Esophagus squamous epithelium (tissue), 5 donors: Measurements from ENCODE around the gene RECK. TPM values are rescaled to one million over a fixed set of nuclear protein-coding genes. Genes with fewer than 3 reads are reported as not detected.
A peak's percentile ranks its signal among the peaks of the same experiment; 100 is the strongest.
"Not testable (repeated sequence)": the region's sequence is repeated elsewhere in the genome, so short reads cannot be mapped to it uniquely, and the experiment has no call there.

Experiments
- DNase-seq: peaks from one replicate; lab custom pipeline; 2025; lab: John Stamatoyannopoulos, UW
- H3K27ac ChIP-seq, 4 donors: fragments of 200-600 bp; sonication (generic); one replicate each; pipeline ENCODE4 v1.5.1; 2016 to 2019; ENCODE audit warnings: mild to moderate bottlenecking in 1 of 4
- H3K27me3 ChIP-seq, 4 donors: fragments of 200-600 bp; sonication (generic); 1 replicate in 3 of 4; 2 replicates in 1 of 4; pipeline versions ENCODE4 v1.5.1 to v1.6.0; 2017 to 2021; ENCODE audit warnings: antibody characterized with exemption in 1 of 4
- H3K36me3 ChIP-seq, 3 donors: fragments of 200-600 bp; sonication (generic); one replicate each; pipeline ENCODE4 v1.5.1; 2016 to 2019
- H3K4me1 ChIP-seq, 3 donors: fragments of 200-600 bp; sonication (generic); one replicate each; pipeline ENCODE4 v1.5.1; 2017 to 2019
- H3K4me3 ChIP-seq, 4 donors: fragments of 200-600 bp; sonication (generic); 1 replicate in 3 of 4; 2 replicates in 1 of 4; pipeline ENCODE4 v1.5.1; 2016 to 2019; ENCODE audit warnings: mild to moderate bottlenecking in 2 of 4, moderate library complexity in 1 of 4
- H3K9me3 ChIP-seq, 3 donors: fragments of 200-600 bp; sonication (generic); one replicate each; pipeline ENCODE4 v1.5.1; 2016 to 2019
- CTCF ChIP-seq, 6 experiments: fragments of 450-650 bp in 4 of 6; fragments of 200-600 bp in 2 of 6; sonication (generic) in 2 of 6; IDR thresholded peaks; one replicate each; pipeline ENCODE4 v1.5.1; 2016 to 2019; ENCODE audit warnings: antibody characterized with exemption in 6 of 6, mild to moderate bottlenecking in 4 of 6, moderate library complexity in 4 of 6
- POLR2A ChIP-seq, 4 donors: fragments of 450-650 bp; IDR thresholded peaks; one replicate each; pipeline ENCODE4 v1.6.1; 2017; ENCODE audit warnings: antibody characterized with exemption in 4 of 4, mild to moderate bottlenecking in 4 of 4, moderate library complexity in 3 of 4
- WGBS, 2 donors: methylation state at CpG; one replicate each; pipeline ENCODE4 v1.1.5; 2018; 5-methylcytosine and 5-hydroxymethylcytosine counted together
- intact Hi-C: fragments of 100-400 bp; cut with DNase I; formaldehyde crosslinking; loops from one replicate; pipeline ENCODE4 v1.15.0; 2022
- total RNA-seq, 4 donors: library from RNA; depleted of rRNA; stranded (reverse); fragments of >200 nt; gene quantifications; one replicate each; pipeline ENCODE4 v1.1.0, GENCODE V29; 2016
- donor health status: DM: yes; HTN: yes; CAD: no.

Gene RECK
- total RNA-seq, 4 donors from 2014 or later: 0.23 to 16.2 (median 1.9) TPM

GRCh38 chr9:36127652-36128244 is 91.0 kb downstream of the RECK start:
- Histone ChIP-seq H3K36me3 (peaks cover 0 to 5% (median 0%) of the 10 kb centered on the region in 3 donors), H3K4me1 (peaks cover 0 to 19% (median 0%) of the 10 kb centered on the region in 3 donors), H3K9me3 (no peaks in the 10 kb centered on the region), H3K27ac (peak overlapping the region in 1 of 4 donors; percentile 44), H3K4me3 (no peak overlapping the region), H3K27me3 (no peaks in the 10 kb centered on the region)
- intact Hi-C loops: no loop called here
- 63 to 68% methylated on average over 5 of the region's 5 CpGs for WGBS, 2 donors
- DNase-seq: no peak
- no peak for TF ChIP-seq CTCF (IDR thresholded peaks at IDR 0.05)
- TF ChIP-seq POLR2A (IDR thresholded peaks at IDR 0.05): no peak

GRCh38 chr9:36128349-36128748 is 91.6 kb downstream of the RECK start:
- H3K9me3 ChIP-seq: no peaks in the 10 kb centered on the region
- peak overlapping the region in 1 of 4 donors; percentile 44 for H3K27ac ChIP-seq
- TF ChIP-seq CTCF (IDR thresholded peaks at IDR 0.05) (no peak), POLR2A (IDR thresholded peaks at IDR 0.05) (no peak)
- 56 to 65% methylated on average over 6 to 7 of the region's 8 CpGs for WGBS, 2 donors
- H3K36me3 ChIP-seq: no peaks in the 10 kb centered on the region
- intact Hi-C loops: no loop called here
- H3K4me1 ChIP-seq: peaks cover 0 to 21% (median 0%) of the 10 kb centered on the region in 3 donors
- DNase-seq: no peak
- no peaks in the 10 kb centered on the region for H3K27me3 ChIP-seq
- no peak overlapping the region for H3K4me3 ChIP-seq

- no peak overlapping the region for H3K27ac ChIP-seq
- no peak for DNase-seq
- no peak overlapping the region for H3K4me3 ChIP-seq
- TF ChIP-seq POLR2A (IDR thresholded peaks at IDR 0.05) (no peak), CTCF (IDR thresholded peaks at IDR 0.05) (no peak)
- H3K27me3 ChIP-seq: no peaks in the 10 kb centered on the region
- H3K9me3 ChIP-seq: no peaks in the 10 kb centered on the region
- intact Hi-C loops: no loop called here
- H3K36me3 ChIP-seq: no peaks in the 10 kb centered on the region
- WGBS, 2 donors: 85 to 93% methylated on average over 12 of the region's 12 CpGs
- H3K4me1 ChIP-seq: peaks cover 0 to 21% (median 0%) of the 10 kb centered on the region in 3 donors
Measured at GRCh38 chr9:36129139-36129538, 92.4 kb downstream of the RECK start.

GRCh38 chr9:36131666-36132065 is 95.0 kb downstream of the RECK start:
- intact Hi-C loops, H3K9me3 ChIP-seq, H3K36me3 ChIP-seq, H3K4me3 ChIP-seq, DNase-seq: not testable (repeated sequence)
- Histone ChIP-seq H3K4me1 (peaks cover 4 to 35% (median 10%) of the 10 kb centered on the region in 3 donors), H3K27ac (peak overlapping the region in 2 of 4 donors; percentile 2 to 55), H3K27me3 (peaks cover 0 to 11% (median 0%) of the 10 kb centered on the region in 4 donors)
- WGBS, 2 donors: 68 to 87% methylated on average over 6 to 7 of the region's 7 CpGs

GRCh38 chr9:36132086-36132485 is 95.4 kb downstream of the RECK start:
- Histone ChIP-seq H3K9me3 (no peaks in the 10 kb centered on the region), H3K4me1 (peaks cover 5 to 39% (median 14%) of the 10 kb centered on the region in 3 donors), H3K27me3 (peaks cover 0 to 15% (median 0%) of the 10 kb centered on the region in 4 donors), H3K36me3 (no peaks in the 10 kb centered on the region), H3K4me3 (no peak overlapping the region), H3K27ac (peak overlapping the region in 2 of 4 donors; percentile 2 to 55)
- WGBS, 2 donors: 41 to 70% methylated on average over 3 of the region's 3 CpGs
- intact Hi-C loops: no loop called here
- no peak for DNase-seq
- TF ChIP-seq CTCF (IDR thresholded peaks at IDR 0.05) (no peak), POLR2A (IDR thresholded peaks at IDR 0.05) (no peak)
